DMS153 treated with DMSO at 0.1 percent for 48 hours (cell line): ENCODE measurements around the gene ENOX1.

Source experiments
- DNase-seq: peaks from one replicate; lab custom pipeline; 2025; ENCODE audit not compliant: unreplicated experiment; lab: John Stamatoyannopoulos, UW

ENOX1 gene

GRCh38 chr13:43551897-43552456 is 234.8 kb downstream of the ENOX1 start:
- no peak for DNase-seq

- DNase-seq, result no peak
Measured at GRCh38 chr13:43546816-43547215, 240.0 kb downstream of the ENOX1 start.

GRCh38 chr13:43546251-43546650 is 240.5 kb downstream of the ENOX1 start:
- DNase-seq, result no peak

DNA sequence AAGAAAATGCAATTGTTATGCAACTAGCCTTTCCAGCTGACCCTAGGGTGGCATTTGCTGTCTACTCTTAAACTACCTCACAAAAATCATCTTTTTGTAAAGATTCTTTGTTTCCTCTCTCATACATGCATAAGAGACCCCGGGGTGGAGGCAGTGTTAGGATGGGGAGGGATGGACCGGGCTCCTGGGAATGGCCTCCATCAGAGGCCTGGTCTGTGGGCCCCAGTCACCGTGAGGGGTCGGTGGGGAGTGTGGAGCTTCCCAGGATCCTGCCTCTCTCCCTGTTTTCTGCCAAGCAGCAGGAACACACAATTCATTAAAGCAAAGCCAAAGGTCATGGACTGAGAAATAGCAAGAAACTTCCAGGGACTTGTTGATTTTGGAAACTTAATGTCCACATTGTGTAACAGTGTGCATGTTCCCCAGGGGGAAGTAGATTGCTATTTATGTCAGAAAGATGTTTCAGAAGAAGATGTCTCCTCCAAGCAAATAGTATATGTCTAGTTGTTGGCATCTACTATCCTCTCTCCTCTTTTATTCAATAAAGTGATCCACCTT is 241.4 kb downstream of the ENOX1 start:
- DNase-seq, result no peak

GRCh38 chr13:43544631-43545030 is 242.1 kb downstream of the ENOX1 start:
- DNase-seq, result no peak

DNA sequence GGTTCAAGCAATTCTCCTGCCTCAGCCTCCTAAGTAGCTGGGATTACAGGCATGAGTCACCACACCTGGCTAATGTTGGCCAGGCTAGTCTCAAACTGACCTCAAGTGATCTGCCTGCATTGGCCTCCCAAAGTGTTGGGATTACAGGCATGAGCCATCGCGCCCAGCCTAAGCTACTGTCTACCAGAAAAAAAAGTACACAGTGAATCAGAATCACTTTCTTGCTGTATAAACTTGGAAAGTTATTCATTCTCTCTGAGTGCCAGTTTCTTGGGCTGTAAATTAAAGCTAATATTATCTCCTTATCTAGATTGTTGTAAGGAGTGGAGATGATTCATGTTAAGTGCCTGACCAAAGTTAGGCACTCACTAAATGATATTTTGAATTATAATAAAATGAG is 242.8 kb downstream of the ENOX1 start:
- no peak for DNase-seq

GRCh38 chr13:43543331-43543730 is 243.4 kb downstream of the ENOX1 start:
- DNase-seq, result no peak

DNA sequence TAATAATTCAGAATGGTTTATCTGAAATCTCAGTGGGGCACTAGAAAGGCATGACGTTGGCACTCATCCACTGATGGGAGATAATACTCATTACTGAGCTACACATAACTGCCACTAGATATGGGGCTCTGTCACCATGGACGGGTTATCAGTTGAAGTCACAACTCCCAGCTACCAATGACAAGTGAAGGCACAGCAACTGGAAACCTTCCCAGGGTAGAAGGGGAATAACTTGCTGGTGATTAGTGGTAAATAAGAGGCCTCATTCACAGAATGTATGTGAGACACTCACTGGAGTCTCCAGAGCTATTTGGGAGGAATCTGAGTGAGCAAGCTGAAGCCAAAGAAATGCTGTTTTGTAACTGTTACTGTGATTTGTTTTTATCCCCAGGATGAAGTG is 249.6 kb downstream of the ENOX1 start:
- no peak for DNase-seq

- no peak for DNase-seq
Measured at GRCh38 chr13:43529796-43530195, 257.0 kb downstream of the ENOX1 start.

GRCh38 chr13:43528992-43529391 is 257.8 kb downstream of the ENOX1 start:
- no peak for DNase-seq

- DNase-seq, result no peak
Measured at GRCh38 chr13:43522788-43523187, 264.0 kb downstream of the ENOX1 start.

DNA sequence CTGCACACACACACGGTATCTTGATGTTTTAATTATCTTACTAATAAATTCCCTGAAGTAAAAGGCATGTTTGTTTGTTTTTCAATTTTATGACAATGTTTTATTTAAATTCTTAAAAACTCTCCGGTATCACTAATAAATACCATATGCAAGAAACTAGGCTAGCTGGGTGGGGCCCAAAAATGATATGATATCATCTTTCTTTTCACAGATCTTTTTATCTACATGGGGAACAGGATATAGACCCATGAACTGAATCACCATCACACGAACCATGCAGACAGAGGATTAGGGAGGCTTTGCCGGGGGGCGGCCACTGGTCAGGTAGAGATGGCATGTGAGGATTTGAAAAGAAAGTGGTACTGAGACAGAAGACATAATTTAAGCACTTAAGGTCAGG is 266.4 kb downstream of the ENOX1 start:
- DNase-seq, result no peak

DNA sequence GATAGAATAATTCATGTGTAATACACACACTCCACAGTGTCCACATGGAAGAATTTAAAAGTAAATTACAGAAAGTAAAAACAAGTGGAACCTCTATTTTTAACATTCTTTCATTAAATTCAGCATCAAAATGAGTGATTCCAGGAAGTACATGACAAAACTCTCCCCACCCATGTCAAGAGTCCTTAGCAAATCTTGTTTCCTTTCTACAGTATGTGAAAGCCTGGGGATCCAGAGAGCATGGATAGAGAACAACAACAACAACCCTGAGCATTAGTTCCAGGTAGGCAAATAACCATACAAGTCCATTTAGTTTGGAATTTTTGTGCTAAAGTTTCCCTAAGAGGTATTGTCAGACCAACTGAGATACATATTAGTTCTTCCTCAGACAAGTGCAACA is 267.9 kb downstream of the ENOX1 start:
- no peak for DNase-seq

DNA sequence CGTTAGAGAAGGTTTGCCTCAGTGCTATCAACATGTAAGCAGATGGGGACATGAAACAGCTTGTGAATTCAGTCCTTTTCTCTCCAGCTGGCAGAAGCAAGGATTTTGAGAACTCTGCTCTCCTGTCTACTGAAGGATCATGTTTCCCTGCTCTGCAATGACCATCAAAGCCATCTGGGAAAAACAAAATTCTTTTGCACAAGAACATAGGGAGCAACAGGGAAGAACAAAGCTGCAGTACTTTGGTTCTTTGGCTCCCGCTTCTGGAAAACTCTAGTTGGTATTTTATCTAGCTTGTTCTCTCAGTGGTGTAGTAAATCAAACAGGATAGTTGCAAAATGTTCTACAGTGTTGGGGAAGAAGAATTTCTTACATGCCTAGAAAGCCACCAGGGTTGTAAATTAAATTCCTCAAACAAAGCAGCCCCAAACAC is 270.4 kb downstream of the ENOX1 start:
- DNase-seq, result no peak

GRCh38 chr13:43515531-43515930 is 271.2 kb downstream of the ENOX1 start:
- DNase-seq, result no peak

- no peak for DNase-seq
Measured at GRCh38 chr13:43514311-43514710, 272.5 kb downstream of the ENOX1 start.

DNA sequence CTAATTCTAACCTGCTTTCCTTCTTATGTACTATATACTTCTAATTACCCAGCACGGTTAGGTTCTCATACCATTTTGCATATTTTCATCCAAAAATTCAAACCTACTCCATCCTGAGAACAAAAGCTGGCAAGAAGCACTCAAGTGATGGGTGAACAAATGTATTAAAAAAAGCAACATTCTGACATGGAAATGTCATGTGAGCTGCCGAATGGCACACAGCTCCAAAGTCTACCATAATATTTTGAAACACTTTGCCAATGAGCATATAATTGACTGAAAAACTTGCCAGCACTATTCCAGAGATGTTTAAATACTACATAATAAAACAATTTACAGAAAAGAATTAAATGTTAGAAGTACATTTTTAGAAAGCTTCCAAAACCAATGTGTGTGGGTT is 274.6 kb downstream of the ENOX1 start:
- no peak for DNase-seq

GRCh38 chr13:43510956-43511901 is 275.5 kb downstream of the ENOX1 start:
- no peak for DNase-seq

GRCh38 chr13:43495732-43496131 is 291.0 kb downstream of the ENOX1 start:
- no peak for DNase-seq

DNA sequence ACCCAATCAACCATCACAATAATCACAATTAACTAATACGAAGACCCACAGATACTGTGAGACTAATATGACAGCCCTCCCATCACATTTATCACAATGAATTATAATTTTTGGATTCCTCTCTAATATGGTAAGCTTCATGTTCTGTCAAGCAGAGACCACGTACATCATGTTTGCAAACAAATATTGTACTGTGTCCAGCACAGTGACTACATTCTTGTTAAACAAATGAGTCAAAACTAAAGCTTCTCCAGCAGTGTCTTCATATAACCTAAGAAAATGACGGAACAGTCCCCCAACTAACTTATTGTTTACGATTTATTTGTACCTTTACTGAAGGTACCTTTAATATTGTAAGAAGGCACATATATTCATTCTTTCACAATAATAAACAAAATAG is 292.6 kb downstream of the ENOX1 start:
- DNase-seq, result no peak

- no peak for DNase-seq
Measured at GRCh38 chr13:43493496-43494000, 293.2 kb downstream of the ENOX1 start.

- DNase-seq, result no peak
Measured at GRCh38 chr13:43492745-43493144, 294.0 kb downstream of the ENOX1 start.
